ENCODE data around the gene MYADM. TPM values are rescaled to one million over a fixed set of nuclear protein-coding genes. Genes with fewer than 3 reads are reported as not detected.
A peak's percentile ranks its signal among the peaks of the same experiment; 100 is the strongest.

Gene MYADM
- total RNA-seq, 2 experiments from 2014 or later: 40.3 to 45.5 TPM

DNA sequence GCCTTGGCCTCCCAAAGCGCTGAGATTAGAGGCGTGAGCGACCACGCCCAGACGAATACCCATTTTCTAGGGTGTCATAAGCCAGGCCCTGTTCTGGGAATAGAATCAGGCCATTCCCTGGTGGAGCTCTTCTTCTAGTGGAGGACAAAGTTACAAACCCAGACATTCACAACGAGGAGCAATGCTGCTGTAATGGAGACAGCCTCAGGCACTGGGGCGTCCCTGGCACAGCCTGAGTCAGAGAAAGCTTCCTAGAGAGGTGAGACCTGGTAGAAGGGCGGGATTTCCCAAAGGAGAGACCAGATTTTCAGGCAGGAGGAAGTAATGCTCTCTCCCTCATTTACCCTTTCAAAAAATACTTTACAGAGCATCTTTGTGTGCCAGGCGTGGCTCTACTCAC is 27.0 kb downstream of the MYADM start:
- intact Hi-C loops (cut with micrococcal nuclease): no loop called here
- H3K9me3 Mint-ChIP-seq: no peaks in the 10 kb centered on the region
- no peak overlapping the region for H3K27ac Mint-ChIP-seq
- peaks cover 3% of the 10 kb centered on the region for H3K4me1 Mint-ChIP-seq (ENCODE audit: low read depth)
- peaks cover 52% of the 10 kb centered on the region for H3K27me3 Mint-ChIP-seq
- DNase-seq: no peak
- POLR2A ChIA-PET: no interaction called here
- H3K36me3 Mint-ChIP-seq: no peaks in the 10 kb centered on the region
- CTCF ChIA-PET: interaction anchor here (1.1 kb wide), 1 partner anchor 129 kb away, joined by 3 read pairs; no protein-coding TSS in a partner anchor
- no peak overlapping the region for H3K4me3 Mint-ChIP-seq

DNA sequence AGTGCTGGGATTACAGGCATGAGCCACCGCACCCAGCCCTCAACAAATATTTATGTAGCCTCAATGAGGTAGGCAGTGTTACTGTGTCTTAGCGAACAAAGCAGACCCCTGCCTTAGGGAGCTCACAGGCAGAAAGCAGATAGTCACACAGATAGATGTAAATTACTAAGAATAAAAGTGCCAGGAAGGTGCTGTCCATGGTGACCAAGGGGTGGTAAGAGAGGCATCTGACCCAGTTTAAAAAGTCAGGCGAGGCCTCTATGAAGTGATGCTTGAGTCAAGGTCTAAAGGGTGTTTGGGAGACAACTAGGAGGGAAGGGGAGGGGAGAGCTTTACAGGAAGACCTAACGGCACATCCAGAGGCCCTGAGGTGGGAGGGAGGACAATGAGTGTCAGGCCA is 29.0 kb downstream of the MYADM start:
- no peak for DNase-seq
- ChIA-PET POLR2A (interaction anchor here (0.5 kb wide), 1 partner anchor 28 kb away, joined by 3 read pairs; no protein-coding TSS in a partner anchor), CTCF (interaction anchor here (1.7 kb wide), 1 partner anchor 133 kb away, joined by 5 read pairs; no protein-coding TSS in a partner anchor)
- Mint-ChIP-seq H3K4me3 (no peak overlapping the region), H3K27ac (no peak overlapping the region), H3K9me3 (no peaks in the 10 kb centered on the region), H3K27me3 (peaks cover 55% of the 10 kb centered on the region), H3K4me1 (ENCODE audit: low read depth) (no peaks in the 10 kb centered on the region), H3K36me3 (no peaks in the 10 kb centered on the region)
- intact Hi-C loops (cut with micrococcal nuclease): no loop called here

DNA sequence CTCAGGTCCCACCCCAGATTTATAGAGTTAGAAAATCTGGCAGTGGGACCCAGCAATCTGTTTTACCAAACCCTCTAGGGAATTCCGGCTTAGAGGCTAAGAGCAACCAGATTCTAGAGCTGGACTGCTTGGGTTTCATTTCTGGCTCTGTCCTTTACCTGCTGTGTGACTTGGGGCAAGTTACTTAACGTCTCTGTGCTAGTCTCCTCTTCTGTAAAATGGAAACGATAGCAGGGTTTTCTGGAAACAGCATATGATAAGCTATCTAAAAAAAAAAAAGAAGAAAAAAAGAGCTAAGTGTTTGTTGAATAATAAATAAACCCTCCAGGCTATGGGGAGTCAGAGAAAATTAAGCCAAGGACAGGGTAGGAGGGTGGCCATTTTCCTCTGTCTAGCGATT is 29.8 kb downstream of the MYADM start:
- H3K9me3 Mint-ChIP-seq: no peaks in the 10 kb centered on the region
- H3K4me1 Mint-ChIP-seq (ENCODE audit: low read depth): no peaks in the 10 kb centered on the region
- H3K4me3 Mint-ChIP-seq: no peak overlapping the region
- CTCF ChIA-PET: interaction anchor here (1.7 kb wide), 1 partner anchor 133 kb away, joined by 5 read pairs; no protein-coding TSS in a partner anchor
- no peaks in the 10 kb centered on the region for H3K36me3 Mint-ChIP-seq
- intact Hi-C loops (cut with micrococcal nuclease): no loop called here
- no peak for DNase-seq
- no peak overlapping the region for H3K27ac Mint-ChIP-seq
- peaks cover 55% of the 10 kb centered on the region for H3K27me3 Mint-ChIP-seq
- POLR2A ChIA-PET: interaction anchor here (0.5 kb wide), 1 partner anchor 29 kb away, joined by 3 read pairs; no protein-coding TSS in a partner anchor

DNA sequence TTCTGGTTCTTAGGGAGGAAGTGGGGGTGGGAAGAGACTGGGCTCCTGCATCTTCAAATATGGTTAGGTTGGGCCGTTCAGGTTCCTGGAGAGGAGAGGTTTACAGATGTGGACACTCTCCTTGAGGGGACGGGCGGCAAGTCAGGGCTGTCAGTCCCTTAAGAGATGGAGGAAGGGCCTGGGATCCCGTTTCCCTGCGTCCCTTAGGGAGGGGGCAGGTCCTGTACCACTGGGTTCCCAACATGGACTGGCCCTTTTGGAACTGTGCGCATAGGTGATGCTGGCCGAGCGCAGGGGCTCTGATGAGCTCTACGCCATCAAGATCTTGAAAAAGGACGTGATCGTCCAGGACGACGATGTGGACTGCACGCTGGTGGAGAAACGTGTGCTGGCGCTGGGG is 30.5 kb downstream of the MYADM start:
- DNase-seq: no peak
- Mint-ChIP-seq H3K36me3 (no peaks in the 10 kb centered on the region), H3K27me3 (peaks cover 56% of the 10 kb centered on the region), H3K27ac (no peak overlapping the region), H3K4me1 (ENCODE audit: low read depth) (no peaks in the 10 kb centered on the region), H3K9me3 (no peaks in the 10 kb centered on the region), H3K4me3 (no peak overlapping the region)
- intact Hi-C loops (cut with micrococcal nuclease): no loop called here
- POLR2A ChIA-PET: no interaction called here
- CTCF ChIA-PET: interaction anchor here (1.7 kb wide), 1 partner anchor 132 kb away, joined by 5 read pairs; no protein-coding TSS in a partner anchor

DNA sequence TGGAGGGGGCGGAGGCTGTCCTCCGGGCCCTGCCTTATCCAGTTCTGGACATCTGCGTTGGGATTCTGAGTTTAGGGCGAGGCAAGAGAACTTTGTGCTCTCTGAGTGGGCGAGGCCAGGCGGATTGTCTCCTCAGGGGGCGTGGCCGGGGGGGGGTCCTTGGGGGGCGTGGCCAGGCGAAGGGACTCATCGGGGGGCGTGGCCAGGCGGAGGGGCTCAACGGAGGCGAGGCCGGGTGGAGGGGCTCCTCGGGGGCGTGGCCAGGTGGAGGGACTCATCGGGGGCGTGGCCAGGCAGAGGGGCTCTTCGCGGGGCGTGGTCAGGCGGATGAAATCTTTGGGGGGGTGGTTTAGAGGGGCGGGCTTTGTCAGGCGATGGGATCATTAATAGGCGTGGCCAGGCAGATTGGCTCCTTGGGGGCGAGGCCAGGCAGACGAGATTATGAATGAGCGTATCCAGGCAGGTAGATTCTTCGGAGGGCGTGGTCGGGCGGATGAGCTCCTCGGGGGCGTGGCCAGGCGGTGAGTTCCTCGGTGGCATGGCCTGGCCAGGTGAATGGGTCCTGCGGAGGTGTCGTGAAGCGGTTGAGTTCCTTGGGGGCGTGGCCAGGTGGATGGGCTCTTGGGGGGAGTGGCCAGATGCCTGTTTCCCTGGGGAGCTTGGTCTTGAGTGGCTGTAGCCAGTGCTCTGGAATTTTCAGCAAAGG is 31.1 kb downstream of the MYADM start:
- ChIA-PET POLR2A (no interaction called here), CTCF (no interaction called here)
- Mint-ChIP-seq H3K4me1 (ENCODE audit: low read depth) (no peaks in the 10 kb centered on the region), H3K36me3 (no peaks in the 10 kb centered on the region), H3K27me3 (peaks cover 53% of the 10 kb centered on the region), H3K9me3 (no peaks in the 10 kb centered on the region), H3K4me3 (no peak overlapping the region), H3K27ac (no peak overlapping the region)
- no peak for DNase-seq
- intact Hi-C loops (cut with micrococcal nuclease): no loop called here

DNA sequence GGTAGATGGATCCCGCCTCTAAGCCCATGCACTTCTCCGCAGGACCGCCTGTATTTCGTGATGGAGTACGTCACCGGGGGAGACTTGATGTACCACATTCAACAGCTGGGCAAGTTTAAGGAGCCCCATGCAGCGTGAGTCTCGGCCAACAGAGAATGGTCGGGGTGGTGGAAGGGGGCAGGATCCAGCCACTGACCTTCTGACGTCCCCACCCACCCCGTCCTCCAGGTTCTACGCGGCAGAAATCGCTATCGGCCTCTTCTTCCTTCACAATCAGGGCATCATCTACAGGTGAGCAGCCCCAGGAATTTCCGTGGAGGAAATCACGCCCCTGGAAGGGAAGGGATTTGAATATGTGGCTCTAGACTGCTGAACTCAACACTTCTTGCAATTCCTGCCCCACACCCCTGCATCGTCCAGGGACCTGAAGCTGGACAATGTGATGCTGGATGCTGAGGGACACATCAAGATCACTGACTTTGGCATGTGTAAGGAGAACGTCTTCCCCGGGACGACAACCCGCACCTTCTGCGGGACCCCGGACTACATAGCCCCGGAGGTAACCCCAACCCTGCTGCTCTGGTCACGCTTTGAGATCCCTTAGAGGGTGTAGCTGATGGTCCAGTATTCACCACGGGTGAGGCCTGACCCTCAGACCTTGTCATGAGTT is 32.6 kb downstream of the MYADM start:
- H3K36me3 Mint-ChIP-seq: no peaks in the 10 kb centered on the region
- ChIA-PET POLR2A (no interaction called here), CTCF (no interaction called here)
- no peak overlapping the region for H3K4me3 Mint-ChIP-seq
- intact Hi-C loops (cut with micrococcal nuclease): no loop called here
- H3K4me1 Mint-ChIP-seq (ENCODE audit: low read depth): no peaks in the 10 kb centered on the region
- H3K27me3 Mint-ChIP-seq: peaks cover 56% of the 10 kb centered on the region
- no peak overlapping the region for H3K27ac Mint-ChIP-seq
- H3K9me3 Mint-ChIP-seq: no peaks in the 10 kb centered on the region
- DNase-seq: no peak

DNA sequence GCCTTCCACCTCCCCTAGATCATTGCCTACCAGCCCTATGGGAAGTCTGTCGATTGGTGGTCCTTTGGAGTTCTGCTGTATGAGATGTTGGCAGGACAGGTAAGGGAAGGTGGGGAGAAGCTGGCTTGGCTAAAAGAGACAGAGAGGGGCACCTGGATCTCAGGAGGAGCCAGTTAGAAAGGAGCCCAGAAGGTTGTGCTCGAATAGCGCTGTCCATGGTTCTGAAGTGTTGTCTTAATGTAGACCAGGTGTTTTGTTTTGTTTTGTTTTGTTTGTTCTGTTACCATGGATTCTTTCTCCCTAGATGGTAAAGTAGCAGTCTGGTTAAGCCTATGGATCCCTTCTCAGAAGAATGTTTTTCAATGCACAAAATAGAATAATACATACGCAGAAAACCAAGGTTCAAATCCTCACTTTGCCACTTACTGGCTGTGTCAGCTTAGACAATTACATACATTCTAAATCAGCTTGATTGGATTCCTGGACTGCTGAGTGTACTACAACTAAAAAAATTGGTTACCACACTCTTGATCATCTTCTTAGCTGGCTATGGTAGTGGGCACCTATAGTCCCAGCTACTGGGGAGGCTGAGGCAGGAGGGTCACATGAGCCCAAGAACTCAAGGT is 35.5 kb downstream of the MYADM start:
- no peaks in the 10 kb centered on the region for H3K9me3 Mint-ChIP-seq
- H3K27me3 Mint-ChIP-seq: peaks cover 59% of the 10 kb centered on the region
- ChIA-PET CTCF (interaction anchor here (1.0 kb wide), 1 partner anchor 121 kb away, joined by 3 read pairs; no protein-coding TSS in a partner anchor), POLR2A (no interaction called here)
- intact Hi-C loops (cut with micrococcal nuclease): no loop called here
- H3K27ac Mint-ChIP-seq: no peak overlapping the region
- DNase-seq: peak; percentile 27
- peaks cover 16% of the 10 kb centered on the region for H3K4me1 Mint-ChIP-seq (ENCODE audit: low read depth)
- H3K4me3 Mint-ChIP-seq: no peak overlapping the region
- H3K36me3 Mint-ChIP-seq: no peaks in the 10 kb centered on the region

DNA sequence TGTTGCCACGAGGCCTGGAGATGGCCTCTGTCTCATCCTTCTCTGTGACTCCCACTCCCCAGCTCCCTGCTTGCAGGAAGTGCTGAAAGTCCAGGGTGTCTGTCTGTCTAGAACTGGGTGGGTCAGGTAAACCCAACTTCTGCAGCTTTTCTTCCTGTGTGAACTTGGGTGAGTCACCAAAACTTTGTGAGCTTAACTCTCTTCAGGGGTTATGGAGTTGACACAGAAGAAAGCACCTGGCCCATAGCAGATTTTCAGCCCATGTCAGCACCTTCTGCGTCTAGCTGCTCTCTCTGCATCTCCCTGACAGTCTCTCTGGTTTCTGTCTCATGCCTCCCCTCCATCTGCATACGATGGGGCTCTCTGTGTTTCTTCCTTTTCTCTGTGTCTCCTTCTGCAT is 37.2 kb downstream of the MYADM start:
- Mint-ChIP-seq H3K27me3 (peaks cover 60% of the 10 kb centered on the region), H3K4me3 (no peak overlapping the region), H3K9me3 (no peaks in the 10 kb centered on the region), H3K27ac (no peak overlapping the region), H3K36me3 (no peaks in the 10 kb centered on the region), H3K4me1 (ENCODE audit: low read depth) (peaks cover 22% of the 10 kb centered on the region)
- ChIA-PET CTCF (interaction anchor here (0.8 kb wide), 1 partner anchor 112 kb away, joined by 3 read pairs; no protein-coding TSS in a partner anchor), POLR2A (no interaction called here)
- no peak for DNase-seq
- intact Hi-C loops (cut with micrococcal nuclease): loop anchor here (5.0 kb wide), 1 partner anchor 117 kb away; no protein-coding TSS in a partner anchor

DNA sequence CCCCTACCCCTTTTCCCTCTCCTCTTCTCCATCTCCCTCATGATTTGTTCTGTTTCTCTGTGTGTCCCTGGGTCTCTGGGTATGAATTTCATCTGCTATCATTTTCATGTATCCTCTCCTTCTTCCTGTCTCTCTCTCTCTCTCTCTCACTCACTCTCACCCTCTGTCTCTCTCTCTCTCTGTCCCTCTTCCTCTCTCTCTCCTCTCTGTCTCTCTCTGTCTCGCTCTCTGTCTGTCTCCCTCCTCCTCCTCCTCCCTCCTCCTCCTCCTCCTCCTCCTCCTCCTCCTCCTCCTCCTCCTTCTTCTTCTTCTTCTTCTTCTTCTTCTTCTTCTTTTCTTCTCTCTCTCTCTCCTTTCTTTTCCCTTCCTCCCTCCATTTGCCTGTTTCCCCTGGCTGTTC is 38.1 kb downstream of the MYADM start:
- Mint-ChIP-seq H3K4me1 (ENCODE audit: low read depth) (peaks cover 22% of the 10 kb centered on the region), H3K9me3 (no peaks in the 10 kb centered on the region), H3K4me3 (no peak overlapping the region), H3K27ac (no peak overlapping the region), H3K27me3 (peaks cover 60% of the 10 kb centered on the region), H3K36me3 (no peaks in the 10 kb centered on the region)
- intact Hi-C loops (cut with micrococcal nuclease): loop anchor here (5.0 kb wide), 1 partner anchor 117 kb away; no protein-coding TSS in a partner anchor
- CTCF ChIA-PET: interaction anchor here (1.8 to 2.3 kb wide), 2 partner anchors 118 to 124 kb away, joined by 7 to 24 read pairs; no protein-coding TSS in a partner anchor
- DNase-seq: no peak
- POLR2A ChIA-PET: no interaction called here

DNA sequence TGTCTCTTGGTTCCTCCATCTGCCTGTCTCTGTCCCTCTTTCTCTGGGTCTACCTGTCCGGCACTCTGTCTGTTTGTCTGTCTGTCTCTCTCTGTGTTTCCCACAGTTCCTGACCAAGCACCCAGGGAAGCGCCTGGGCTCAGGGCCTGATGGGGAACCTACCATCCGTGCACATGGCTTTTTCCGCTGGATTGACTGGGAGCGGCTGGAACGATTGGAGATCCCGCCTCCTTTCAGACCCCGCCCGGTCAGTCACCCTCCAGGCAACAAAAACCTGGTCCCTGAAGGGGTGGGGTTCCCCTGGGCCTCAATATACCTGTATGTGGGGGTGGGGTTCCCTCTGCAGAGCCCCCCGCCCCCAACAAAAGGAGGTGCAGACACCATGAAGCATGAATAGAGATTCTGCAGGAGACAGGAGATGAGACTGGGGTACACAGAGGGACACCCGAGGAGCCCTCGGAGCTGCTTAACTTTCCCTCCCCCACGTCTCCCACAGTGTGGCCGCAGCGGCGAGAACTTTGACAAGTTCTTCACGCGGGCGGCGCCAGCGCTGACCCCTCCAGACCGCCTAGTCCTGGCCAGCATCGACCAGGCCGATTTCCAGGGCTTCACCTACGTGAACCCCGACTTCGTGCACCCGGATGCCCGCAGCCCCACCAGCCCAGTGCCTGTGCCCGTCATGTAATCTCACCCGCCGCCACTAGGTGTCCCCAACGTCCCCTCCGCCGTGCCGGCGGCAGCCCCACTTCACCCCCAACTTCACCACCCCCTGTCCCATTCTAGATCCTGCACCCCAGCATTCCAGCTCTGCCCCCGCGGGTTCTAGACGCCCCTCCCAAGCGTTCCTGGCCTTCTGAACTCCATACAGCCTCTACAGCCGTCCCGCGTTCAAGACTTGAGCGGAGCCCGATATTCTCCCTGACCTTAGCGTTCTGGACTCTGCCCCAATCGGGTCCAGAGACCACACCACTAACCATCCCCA is 38.8 kb downstream of the MYADM start:
- no peaks in the 10 kb centered on the region for H3K36me3 Mint-ChIP-seq

DNA sequence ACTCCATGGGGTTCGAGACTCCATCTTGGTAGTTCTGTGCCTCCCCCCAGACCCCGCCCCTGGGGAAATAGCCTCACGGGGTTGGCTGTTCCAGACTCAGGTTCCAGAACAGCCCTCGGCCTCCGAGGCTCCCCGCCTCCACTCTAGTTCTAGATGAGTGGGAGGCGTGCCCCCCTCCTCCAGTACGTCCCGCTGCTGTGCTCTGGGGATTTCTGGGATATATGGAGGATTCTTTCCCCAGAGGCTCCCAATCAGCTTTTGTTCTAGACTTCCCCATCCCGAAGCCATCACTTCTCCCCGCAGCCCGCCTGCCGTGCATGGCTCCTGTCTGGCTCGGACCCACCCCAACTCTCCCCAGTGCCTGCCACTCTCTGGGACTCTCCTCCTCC is 39.5 kb downstream of the MYADM start:
- Mint-ChIP-seq H3K4me1 (ENCODE audit: low read depth) (peaks cover 22% of the 10 kb centered on the region), H3K36me3 (no peaks in the 10 kb centered on the region), H3K9me3 (no peaks in the 10 kb centered on the region), H3K27ac (no peak overlapping the region), H3K4me3 (no peak overlapping the region), H3K27me3 (peaks cover 69% of the 10 kb centered on the region)
- intact Hi-C loops (cut with micrococcal nuclease): loop anchor here (5.0 kb wide), 1 partner anchor 115 kb away; no protein-coding TSS in a partner anchor
- ChIA-PET CTCF (interaction anchor here (0.5 to 2.3 kb wide), 5 partner anchors 40 to 526 kb away, joined by 3 to 24 read pairs (median 3); partner anchors contain the start of gene MYADM), POLR2A (no interaction called here)
- no peak for DNase-seq

More for the DNA sequence above, 38.8 kb downstream of the MYADM start:
- Mint-ChIP-seq H3K9me3 (no peaks in the 10 kb centered on the region), H3K27me3 (peaks cover 65% of the 10 kb centered on the region), H3K4me3 (no peak overlapping the region), H3K4me1 (ENCODE audit: low read depth) (peaks cover 22% of the 10 kb centered on the region), H3K27ac (no peak overlapping the region)
- intact Hi-C loops (cut with micrococcal nuclease): loop anchor here (5.0 kb wide), 1 partner anchor 116 kb away; no protein-coding TSS in a partner anchor
- ChIA-PET CTCF (interaction anchor here (0.5 to 2.3 kb wide), 5 partner anchors 21 to 527 kb away, joined by 3 to 24 read pairs (median 3); no protein-coding TSS in a partner anchor), POLR2A (no interaction called here)
- peak; percentile 76 for DNase-seq

All from activated CD4-positive, alpha-beta memory T cell treated with anti-CD3 and anti-CD28 coated beads for 36 hours (primary cell).